K562 (cell line): ENCODE results near the gene MAP3K4. TPM values are rescaled to one million over a fixed set of nuclear protein-coding genes. Genes with fewer than 3 reads are reported as not detected.

Experiments
- C11orf30 ChIP-seq: fragments of 450-650 bp; IDR thresholded peaks from 2 replicates; pipeline ENCODE4 v1.6.1; 2016; ENCODE audit warnings: low read depth, mild to moderate bottlenecking
- CREBBP ChIP-seq: IDR thresholded peaks from one replicate; pipeline ENCODE4 v1.6.1; 2012; ENCODE audit warnings: low read depth, mild to moderate bottlenecking, control low read depth, inconsistent platforms, low read length
- DPF2 ChIP-seq: fragments of 450-650 bp; IDR thresholded peaks from 2 replicates; pipeline ENCODE4 v1.6.1; 2016
- E2F6 ChIP-seq, 2 experiments: IDR thresholded peaks; 2 replicates each; pipeline ENCODE4 v1.6.1; 2011; ENCODE audit warnings: borderline replicate concordance in 1 of 2, control low read depth in 1 of 2, low read depth in 1 of 2, low read length in 1 of 2, mild to moderate bottlenecking in 1 of 2, mixed read lengths in 1 of 2, moderate library complexity in 1 of 2; ENCODE audit not compliant: insufficient read depth in 1 of 2, insufficient read length in 1 of 2, poor library complexity in 1 of 2, severe bottlenecking in 1 of 2; ENCODE audit errors: extremely low read depth in 1 of 2
- MITF ChIP-seq: IDR thresholded peaks from 2 replicates; pipeline ENCODE4 v1.6.1; 2014; ENCODE audit warnings: antibody characterized with exemption
- MYBL2 ChIP-seq, 2 experiments: fragments of 450-650 bp in 1 of 2; sonication (generic) in 1 of 2; formaldehyde crosslinking in 1 of 2; IDR thresholded peaks; 2 replicates each; pipeline versions ENCODE4 v1.6.1 to v1.8.1; 2017 to 2022; ENCODE audit warnings: borderline replicate concordance in 1 of 2, inconsistent platforms in 1 of 2, low read depth in 1 of 2, mild to moderate bottlenecking in 1 of 2, missing genetic modification reagents in 1 of 2, moderate library complexity in 1 of 2
- NCOA2 ChIP-seq, 2 experiments: fragments of 450-650 bp; IDR thresholded peaks; 2 replicates each; pipeline ENCODE4 v1.6.1; 2018; ENCODE audit warnings: mild to moderate bottlenecking in 2 of 2, moderate library complexity in 1 of 2; ENCODE audit not compliant: partially characterized antibody in 2 of 2
- NFIC ChIP-seq: fragments of 450-650 bp; IDR thresholded peaks from 2 replicates; pipeline ENCODE4 v1.6.1; 2017; ENCODE audit warnings: mild to moderate bottlenecking, inconsistent platforms
- NFXL1 ChIP-seq: fragments of 450-650 bp; formaldehyde crosslinking; IDR thresholded peaks from 2 replicates; pipeline ENCODE4 v1.4.0; 2021; ENCODE audit warnings: mild to moderate bottlenecking
- PURB ChIP-seq: sonication (generic); formaldehyde crosslinking; IDR thresholded peaks from 2 replicates; pipeline ENCODE4 v1.9.0; 2021; ENCODE audit warnings: low read depth, mild to moderate bottlenecking, missing genetic modification reagents
- PYGO2 ChIP-seq: fragments of 450-650 bp; IDR thresholded peaks from 2 replicates; pipeline ENCODE4 v1.6.1; 2016; ENCODE audit warnings: mild to moderate bottlenecking, missing genetic modification characterization, moderate library complexity, missing compliant biosample characterization
- RBM22 ChIP-seq: fragments of 200-400 bp; formaldehyde crosslinking; IDR thresholded peaks from 2 replicates; pipeline ENCODE4 v1.6.1; 2018; ENCODE audit warnings: low read length, low read depth; ENCODE audit not compliant: poor library complexity, severe bottlenecking
- RBM39 ChIP-seq: fragments of 200-400 bp; formaldehyde crosslinking; optimal IDR thresholded peaks from 2 replicates; pipeline ENCODE3; 2018; ENCODE audit warnings: low read depth, low read length
- SMC3 ChIP-seq: conservative IDR thresholded peaks from 2 replicates; pipeline ENCODE4 v1.6.1; 2011; ENCODE audit warnings: low read depth, low read length, improper control_type of control experiment; ENCODE audit not compliant: insufficient read depth
- ZBTB33 ChIP-seq: sonication (generic); formaldehyde crosslinking; IDR thresholded peaks from 2 replicates; pipeline ENCODE4 v1.8.1; 2023; ENCODE audit warnings: mild to moderate bottlenecking, missing genetic modification reagents
- ZNF174 ChIP-seq: fragments of 250-450 bp; sonication (Bioruptor Pico); IDR thresholded peaks from 2 replicates; pipeline ENCODE4 v1.4.0; 2020; ENCODE audit warnings: mild to moderate bottlenecking
- polyA plus RNA-seq, 8 experiments: library from polyadenylated mRNA; depleted of rRNA in 4 of 8; stranded (reverse) in 5 of 8; unstranded in 3 of 8; fragments of >200 nt; fragmentation: Nextera tagmentation in 2 of 8; fragmentation: Illumina TruSeq in 1 of 8; extraction: Ambion mirVana in 2 of 8; extraction: Trizol in 1 of 8; gene quantifications; 2 replicates each; pipeline versions ENCODE4 v1.2.1 to v1.2.3, GENCODE V29; 2011 to 2014; ENCODE audit warnings: inconsistent platforms in 1 of 8, missing spikeins in 1 of 8
- total RNA-seq, 7 experiments: library from RNA; depleted of rRNA in 6 of 7; stranded (reverse); fragments of >200 nt in 6 of 7; fragmentation: Illumina TruSeq in 2 of 7; extraction: Trizol in 2 of 7; gene quantifications; 2 replicates each; pipeline versions ENCODE4 v1.2.1 to v1.2.3, GENCODE V29; 2011 to 2021; ENCODE audit warnings: low replicate concordance in 1 of 7

The MAP3K4 gene
- total and polyA plus RNA-seq, 9 of the 15 experiments (the other 6 are each of a cell fraction or from before 2014, with no cell fraction given) = 21.0 to 77.2 (median 48.9) TPM

GRCh38 chr6:161139766-161140553 lies 148.4 kb downstream of the MAP3K4 start (continued):
- TF ChIP-seq E2F6 (IDR thresholded peaks at IDR 0.05; ENCODE audit: borderline replicate concordance in 1 of 2, extremely low read depth in 1 of 2, insufficient read depth in 1 of 2, insufficient read length in 1 of 2, low read depth in 1 of 2, low read length in 1 of 2, poor library complexity in 1 of 2, severe bottlenecking in 1 of 2) (peak in 1 of 2 experiments; percentile 20), PYGO2 (tag) (no peak), C11orf30 (no peak), NFXL1 (CRISPR knock-in tag) (no peak), SMC3 (0 out of 2 replicates have a peak, but pooled peaks have one; percentile 26), CREBBP (no peak), RBM22 (peak; percentile 81), ZNF174 (CRISPR knock-in tag) (no peak), ZBTB33 (CRISPR knock-in tag) (peak; percentile 77), DPF2 (no peak), MYBL2 (IDR thresholded peaks at IDR 0.05; ENCODE audit: low read depth) (no peak), MYBL2 (CRISPR knock-in tag; IDR thresholded peaks at IDR 0.05; ENCODE audit: borderline replicate concordance) (no peak), NCOA2 (IDR thresholded peaks at IDR 0.05; ENCODE audit: partially characterized antibody in 2 of 2) (no peak), PURB (CRISPR knock-in tag) (no peak), RBM39 (no peak), NFIC (peak; percentile 89), MITF (no peak)
